ENCODE measurements around the gene RADIL. TPM values are rescaled to one million over a fixed set of nuclear protein-coding genes. Genes with fewer than 3 reads are reported as not detected.
A peak's percentile ranks its signal among the peaks of the same experiment; 100 is the strongest.

RADIL gene
- total RNA-seq, 6 donors from 2014 or later, result 7.9 to 42.8 (median 13.0) TPM

- 41% methylated on average over 35 of the region's 47 CpGs; no CpG with 5 or more reads in 1 of the 2 donors for WGBS, 2 donors
- ATAC-seq (ENCODE audit: low FRiP score in 2 of 2) (peak; percentile 12 to 19), DNase-seq (peak in 1 of 2 donors; percentile 86)
- Histone ChIP-seq H3K9me3 (no peaks in the 10 kb centered on the region), H3K4me3 (peak overlapping the region in 3 of 4 donors; percentile 44 to 49 (median 48)), H3K27me3 (no peaks in the 10 kb centered on the region), H3K4me1 (peaks cover 0 to 19% (median 10%) of the 10 kb centered on the region in 4 donors), H3K27ac (peak overlapping the region in 2 of 4 donors; percentile 19 to 73), H3K36me3 (peaks cover 10 to 63% (median 44%) of the 10 kb centered on the region in 4 donors)
- no peak for TF ChIP-seq POLR2AphosphoS5 (IDR thresholded peaks at IDR 0.05)
- no peak for TF ChIP-seq CTCF (IDR thresholded peaks at IDR 0.05)
- TF ChIP-seq POLR2A (IDR thresholded peaks at IDR 0.05), result no peak
These were observed 90.9 kb downstream of the RADIL start for GRCh38 chr7:4792537-4793126.

- WGBS, 2 donors, result 58 to 81% methylated on average over 20 to 50 of the region's 50 CpGs
- peak; percentile 77 to 94 for DNase-seq
- peak; percentile 69 to 87 for ATAC-seq (ENCODE audit: low FRiP score in 2 of 2)
- Histone ChIP-seq H3K4me1 (peaks cover 0 to 19% (median 10%) of the 10 kb centered on the region in 4 donors), H3K9me3 (no peaks in the 10 kb centered on the region), H3K27me3 (no peaks in the 10 kb centered on the region), H3K4me3 (peak overlapping the region in 3 of 4 donors; percentile 44 to 49 (median 48)), H3K36me3 (peaks cover 12 to 70% (median 51%) of the 10 kb centered on the region in 4 donors), H3K27ac (peak overlapping the region in 2 of 4 donors; percentile 19 to 73)
- TF ChIP-seq CTCF (IDR thresholded peaks at IDR 0.05), result peak; percentile 50 to 85 (median 67)
- TF ChIP-seq POLR2A (IDR thresholded peaks at IDR 0.05), result no peak
These were observed 91.6 kb downstream of the RADIL start for GRCh38 chr7:4791738-4792536.

- WGBS, 2 donors, result 93 to 98% methylated on average over 8 to 21 of the region's 25 CpGs
- Histone ChIP-seq H3K4me3 (no peak overlapping the region), H3K36me3 (peaks cover 16 to 76% (median 58%) of the 10 kb centered on the region in 4 donors), H3K27ac (no peak overlapping the region), H3K9me3 (no peaks in the 10 kb centered on the region), H3K4me1 (peaks cover 0 to 19% (median 10%) of the 10 kb centered on the region in 4 donors), H3K27me3 (no peaks in the 10 kb centered on the region)
- TF ChIP-seq EP300 (IDR thresholded peaks at IDR 0.05), result no peak
- no peak for TF ChIP-seq POLR2A (IDR thresholded peaks at IDR 0.05)
- no peak for TF ChIP-seq CTCF (IDR thresholded peaks at IDR 0.05)
- no peak for TF ChIP-seq POLR2AphosphoS5 (IDR thresholded peaks at IDR 0.05)
- peak in 1 of 2 donors; percentile 81 for DNase-seq
- ATAC-seq (ENCODE audit: low FRiP score in 2 of 2), result peak in 1 of 2 donors; percentile 38
These were observed 92.3 kb downstream of the RADIL start for GRCh38 chr7:4791101-4791737.

GRCh38 chr7:4790516-4790991 is 93.0 kb downstream of the RADIL start:
- 91% methylated on average over 19 of the region's 24 CpGs; no CpG with 5 or more reads in 1 of the 2 donors for WGBS, 2 donors
- no peaks in the 10 kb centered on the region for H3K27me3 ChIP-seq

More at GRCh38 chr7:4790516-4790991, 93.0 kb downstream of the RADIL start:
- Histone ChIP-seq H3K36me3 (peaks cover 16 to 81% (median 64%) of the 10 kb centered on the region in 4 donors), H3K27ac (no peak overlapping the region), H3K4me1 (peaks cover 0 to 19% (median 10%) of the 10 kb centered on the region in 4 donors), H3K9me3 (no peaks in the 10 kb centered on the region), H3K4me3 (no peak overlapping the region)
- ATAC-seq (ENCODE audit: low FRiP score in 2 of 2), result no peak
- peak in 1 of 2 donors; percentile 70 for DNase-seq
- no peak for TF ChIP-seq POLR2AphosphoS5 (IDR thresholded peaks at IDR 0.05)
- TF ChIP-seq EP300 (IDR thresholded peaks at IDR 0.05), result no peak
- TF ChIP-seq POLR2A (IDR thresholded peaks at IDR 0.05), result no peak
- no peak for TF ChIP-seq CTCF (IDR thresholded peaks at IDR 0.05)

Data from upper lobe of left lung (tissue), 6 donors.